MM.1S (cell line): Measurements from ENCODE around the gene TAPT1.

Experiments used
- EZH2 ChIP-seq: fragments of 300-600 bp; sonication (generic); optimal IDR thresholded peaks from 2 replicates; pipeline ENCODE3; 2017; ENCODE audit warnings: low read depth, mild to moderate bottlenecking, antibody characterized with exemption, low read length, mixed read lengths
- EZH2phosphoT487 ChIP-seq: fragments of 300-600 bp; sonication (generic); IDR thresholded peaks from 2 replicates; pipeline ENCODE4 v1.6.1; 2018; ENCODE audit warnings: antibody characterized with exemption, low read length
- TF ChIP-seq, protein P1 (sequence below): fragments of 300-600 bp; sonication (generic); IDR thresholded peaks from 2 replicates; pipeline ENCODE4 v1.5.1; 2016; ENCODE audit warnings: antibody characterized with exemption, low read length, mixed read lengths

GRCh38 chr4:16250661-16251365 lies 24.5 kb upstream of the TAPT1 start:
- TF ChIP-seq, protein P1, sequence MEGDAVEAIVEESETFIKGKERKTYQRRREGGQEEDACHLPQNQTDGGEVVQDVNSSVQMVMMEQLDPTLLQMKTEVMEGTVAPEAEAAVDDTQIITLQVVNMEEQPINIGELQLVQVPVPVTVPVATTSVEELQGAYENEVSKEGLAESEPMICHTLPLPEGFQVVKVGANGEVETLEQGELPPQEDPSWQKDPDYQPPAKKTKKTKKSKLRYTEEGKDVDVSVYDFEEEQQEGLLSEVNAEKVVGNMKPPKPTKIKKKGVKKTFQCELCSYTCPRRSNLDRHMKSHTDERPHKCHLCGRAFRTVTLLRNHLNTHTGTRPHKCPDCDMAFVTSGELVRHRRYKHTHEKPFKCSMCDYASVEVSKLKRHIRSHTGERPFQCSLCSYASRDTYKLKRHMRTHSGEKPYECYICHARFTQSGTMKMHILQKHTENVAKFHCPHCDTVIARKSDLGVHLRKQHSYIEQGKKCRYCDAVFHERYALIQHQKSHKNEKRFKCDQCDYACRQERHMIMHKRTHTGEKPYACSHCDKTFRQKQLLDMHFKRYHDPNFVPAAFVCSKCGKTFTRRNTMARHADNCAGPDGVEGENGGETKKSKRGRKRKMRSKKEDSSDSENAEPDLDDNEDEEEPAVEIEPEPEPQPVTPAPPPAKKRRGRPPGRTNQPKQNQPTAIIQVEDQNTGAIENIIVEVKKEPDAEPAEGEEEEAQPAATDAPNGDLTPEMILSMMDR: no peak
- TF ChIP-seq EZH2 (no peak), EZH2phosphoT487 (no peak)
